HG02938 (cell line): ENCODE results near the gene SLC25A46.
A peak's percentile ranks its signal among the peaks of the same experiment; 100 is the strongest.
"Not testable (repeated sequence)": the region's sequence is repeated elsewhere in the genome, so short reads cannot be mapped to it uniquely, and the experiment has no call there.

Experiments
- ATAC-seq: cut with Tn5 transposase; IDR thresholded peaks from one replicate; pipeline ENCODE4 v1.9.1; 2021; ENCODE audit warnings: mild to moderate bottlenecking, moderate library complexity; ENCODE audit not compliant: unreplicated experiment

SLC25A46 gene

DNA sequence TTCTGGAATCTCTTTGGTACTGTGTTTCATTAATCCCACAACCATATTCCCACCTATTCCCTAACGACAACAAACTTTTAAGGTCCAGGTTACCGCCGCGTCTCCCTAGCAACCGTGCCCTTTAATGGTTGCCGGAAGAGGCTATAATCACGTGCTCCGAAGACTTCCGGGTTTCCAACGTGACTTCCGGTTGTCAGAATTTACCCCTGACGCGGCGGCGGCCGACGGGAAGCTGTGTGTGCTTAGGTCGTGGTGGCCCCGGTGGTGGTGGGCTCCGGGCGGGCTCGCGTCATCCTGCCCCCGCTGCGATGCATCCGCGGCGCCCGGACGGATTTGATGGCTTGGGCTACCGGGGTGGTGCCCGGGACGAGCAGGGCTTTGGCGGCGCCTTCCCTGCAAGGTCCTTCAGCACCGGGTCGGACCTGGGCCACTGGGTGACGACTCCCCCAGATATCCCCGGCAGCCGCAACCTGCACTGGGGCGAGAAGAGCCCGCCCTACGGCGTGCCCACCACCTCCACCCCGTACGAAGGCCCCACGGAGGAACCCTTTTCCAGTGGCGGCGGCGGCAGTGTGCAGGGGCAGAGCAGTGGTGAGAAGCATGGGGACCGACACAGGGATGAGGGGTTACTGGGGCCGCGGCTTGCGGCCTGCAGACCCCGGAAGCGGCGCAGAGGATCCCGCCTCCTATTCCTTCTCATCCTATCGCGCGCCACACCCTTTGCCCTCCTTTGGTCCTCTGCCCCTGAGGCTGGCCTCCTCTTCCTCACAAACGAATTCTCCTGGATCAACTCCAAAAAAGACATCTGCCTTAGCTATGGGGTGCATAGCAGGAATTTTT lies at the start of gene SLC25A46:
TSS of gene SLC25A46 (plus strand) at position 196 of the 840 bp plus-strand sequence. CDS start at position 309, 113 bp downstream.
- ATAC-seq, result peak; percentile 95

DNA sequence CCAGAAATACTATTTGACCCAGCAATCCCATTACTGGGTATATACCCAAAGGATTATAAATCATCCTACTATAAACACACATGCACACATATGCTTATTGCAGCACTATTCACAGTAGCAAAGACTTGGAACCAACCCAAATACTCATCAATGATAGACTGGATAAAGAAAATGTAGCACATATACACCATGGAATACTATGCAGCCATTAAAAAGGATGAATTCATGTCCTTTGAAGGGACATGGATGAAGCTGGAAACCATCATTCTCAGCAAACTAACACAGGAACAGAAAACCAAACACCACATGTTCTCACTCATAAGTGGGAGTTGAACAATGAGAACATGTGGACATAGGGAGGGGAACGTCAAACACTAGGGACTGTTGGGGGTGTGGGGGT lies 48.2 kb upstream of the SLC25A46 start:
- ATAC-seq, result not testable (repeated sequence)

- not testable (repeated sequence) for ATAC-seq
These were observed 46.1 kb upstream of the SLC25A46 start for GRCh38 chr5:110692669-110693068.

DNA sequence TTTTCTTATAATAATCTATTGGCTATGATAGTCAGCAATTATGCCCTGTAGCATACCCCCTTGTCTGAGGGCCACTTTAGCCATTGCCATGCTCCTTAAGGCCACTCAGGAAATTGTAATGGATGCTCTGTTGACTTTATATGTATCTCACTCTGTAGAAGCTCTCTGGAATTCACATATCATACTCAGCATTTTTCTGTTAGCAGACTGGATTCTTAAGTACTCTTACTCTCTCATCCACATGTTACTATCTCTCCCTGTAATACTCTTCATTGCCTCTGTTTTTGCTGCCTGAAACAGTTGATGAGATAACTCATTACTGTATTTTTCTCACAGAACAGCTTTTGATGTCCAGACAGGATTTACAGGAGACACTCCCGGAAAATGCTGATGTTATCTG lies 36.5 kb upstream of the SLC25A46 start:
- ATAC-seq, result no peak

GRCh38 chr5:110702704-110703103 lies 36.1 kb upstream of the SLC25A46 start:
- ATAC-seq, result no peak

DNA sequence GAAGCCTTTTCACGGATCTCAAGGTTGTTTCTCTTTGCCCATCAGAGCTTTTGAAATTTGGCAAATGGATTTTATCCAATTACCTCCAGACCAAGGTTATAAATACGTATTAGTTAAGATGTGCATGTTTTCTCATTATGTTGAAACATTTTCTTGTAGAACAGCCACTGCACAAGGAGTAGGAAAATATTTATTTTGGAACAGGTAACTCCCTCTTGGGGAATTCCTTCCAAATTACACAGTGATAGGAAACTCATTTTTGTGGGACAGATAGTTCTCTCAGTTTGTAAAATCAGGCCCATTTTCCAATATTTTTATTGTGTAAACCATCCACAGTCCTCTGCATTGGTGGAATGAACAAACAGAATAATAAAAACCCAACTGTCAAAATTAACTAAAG lies 35.3 kb upstream of the SLC25A46 start:
- ATAC-seq, result no peak

GRCh38 chr5:110705349-110705748 lies 33.5 kb upstream of the SLC25A46 start:
- no peak for ATAC-seq

GRCh38 chr5:110707260-110707844 lies 31.5 kb upstream of the SLC25A46 start:
- ATAC-seq, result no peak

DNA sequence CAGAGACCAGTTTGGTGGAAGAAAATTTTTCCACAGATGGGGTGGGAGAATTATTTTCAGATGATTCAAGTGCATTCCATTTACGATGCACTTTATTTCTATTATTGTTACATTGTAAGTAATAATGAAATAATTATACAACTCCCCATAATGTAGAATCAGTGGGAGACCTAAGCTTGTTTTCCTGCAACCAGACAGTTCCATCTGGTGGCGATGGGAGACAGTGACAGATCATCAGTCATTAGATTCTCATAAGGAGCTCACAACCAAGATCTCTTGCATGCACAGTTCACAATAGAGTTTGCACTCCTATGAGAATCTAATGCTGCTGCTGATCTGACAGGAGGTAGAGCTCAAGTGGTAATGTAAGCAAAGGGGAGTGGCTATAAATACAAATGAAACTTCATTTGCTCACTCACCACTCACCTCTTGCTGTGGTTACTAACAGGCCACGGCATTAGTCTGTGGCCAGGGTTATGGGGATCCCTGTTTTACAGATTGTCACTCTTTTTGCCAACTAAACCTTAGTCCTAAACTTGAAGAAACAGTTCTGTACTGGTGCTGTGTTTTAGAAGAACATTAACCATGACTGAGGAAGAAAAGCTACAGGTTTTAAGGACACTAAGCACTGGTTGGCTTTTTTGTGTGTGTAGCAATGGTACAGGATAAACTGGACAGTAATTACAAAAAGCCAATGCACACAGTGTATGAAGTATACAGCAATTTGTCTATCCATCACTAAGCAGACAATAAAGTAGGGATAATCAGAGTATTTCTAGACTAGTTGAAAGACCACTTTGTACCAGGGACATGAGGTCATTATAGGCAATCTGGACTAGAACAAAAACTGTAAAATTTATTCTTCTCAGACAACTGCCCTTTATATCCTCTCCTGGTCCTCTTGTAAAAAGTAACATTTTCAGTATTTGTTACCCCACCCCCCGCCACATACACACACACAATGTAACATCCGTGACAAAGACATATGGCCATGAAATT lies 22.3 kb upstream of the SLC25A46 start:
- ATAC-seq, result peak; percentile 96

DNA sequence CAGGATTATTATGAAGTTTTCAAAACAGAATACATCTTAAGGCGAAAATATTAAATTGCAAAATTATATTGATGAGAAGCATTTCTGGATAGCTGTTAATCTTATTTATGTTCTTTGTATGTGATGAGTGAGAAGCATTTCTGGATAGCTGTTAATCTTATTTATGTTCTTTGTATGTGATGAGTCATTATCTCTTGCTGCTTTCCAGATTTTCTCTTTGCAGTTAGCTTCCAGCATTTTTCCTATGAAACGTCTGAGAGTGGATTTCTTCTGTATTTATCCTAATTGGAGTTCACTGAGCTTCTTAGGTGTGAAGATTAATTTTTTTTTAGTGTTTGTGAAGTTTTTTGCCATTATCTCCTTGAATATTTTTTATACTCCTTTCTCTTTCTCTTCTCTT lies 20.5 kb upstream of the SLC25A46 start:
- ATAC-seq, result no peak

GRCh38 chr5:110726249-110727024 lies 12.4 kb upstream of the SLC25A46 start, which contains the start of gene TMEM232:
Gene TMEM232, minus strand, starts transcription at chr5:110726671. Its CDS starts 59,319 bp downstream, at chr5:110667352.
- peak; percentile 100 for ATAC-seq

- peak; percentile 67 for ATAC-seq
These were observed 11.8 kb upstream of the SLC25A46 start for GRCh38 chr5:110727025-110727314.

DNA sequence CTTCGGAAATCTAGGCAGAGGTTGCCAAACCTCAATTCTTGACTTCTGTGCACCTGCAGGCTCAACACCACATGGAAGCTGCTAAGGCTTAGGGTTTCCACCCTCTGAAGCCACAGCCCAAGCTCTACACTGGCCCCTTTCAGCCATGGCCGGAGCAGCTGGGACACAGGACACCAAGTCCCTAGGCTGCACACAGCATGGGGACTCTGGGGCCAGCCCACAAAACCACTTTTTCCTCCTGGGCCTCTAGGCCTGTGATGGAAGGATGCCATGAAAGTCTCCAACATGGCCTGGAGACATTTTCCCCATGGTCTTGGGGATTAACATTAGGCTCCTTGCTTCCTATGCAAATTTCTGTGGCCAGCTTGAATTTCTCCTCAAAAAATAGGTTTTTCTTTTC lies 7.3 kb upstream of the SLC25A46 start:
- not testable (repeated sequence) for ATAC-seq

DNA sequence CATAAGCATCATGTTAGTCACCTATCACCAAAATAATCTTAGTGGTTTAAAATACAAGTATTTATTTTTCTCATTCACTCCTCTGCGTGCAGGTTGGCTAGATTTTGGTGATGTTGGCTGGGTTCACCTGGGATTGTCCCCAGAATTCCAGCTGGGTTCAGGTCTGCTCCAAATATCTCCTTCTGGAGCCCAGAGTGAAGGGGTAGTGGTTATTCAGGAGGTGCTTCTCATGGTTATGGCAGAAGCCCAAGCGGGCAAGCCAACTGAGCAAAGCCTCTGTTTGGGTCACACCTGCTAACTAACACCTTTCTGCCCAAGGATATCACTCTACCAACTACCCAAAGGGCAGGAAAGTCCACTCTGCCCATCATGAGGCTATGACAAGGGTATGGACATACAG lies 4.7 kb upstream of the SLC25A46 start:
- ATAC-seq, result no peak

GRCh38 chr5:110735556-110735955 lies 3.3 kb upstream of the SLC25A46 start:
- ATAC-seq, result no peak

DNA sequence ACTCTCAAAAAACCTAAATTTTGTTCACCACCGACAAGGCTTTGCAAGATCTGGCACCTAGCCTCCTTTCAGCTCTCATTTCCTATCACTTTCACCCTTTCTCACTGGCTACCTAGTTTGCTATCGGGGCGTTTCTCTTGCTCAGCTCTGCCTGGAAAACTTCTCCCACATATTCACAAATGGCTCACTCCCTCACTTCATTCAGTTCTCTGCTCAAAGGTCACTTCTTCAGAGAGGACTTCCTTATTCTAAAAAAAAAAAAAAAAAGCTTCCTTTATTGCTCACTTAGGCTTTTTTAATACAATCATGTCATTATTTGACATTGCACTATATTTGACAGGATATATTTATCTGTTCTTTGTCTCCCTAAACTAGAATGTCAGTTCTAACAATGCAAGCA lies 2.1 kb upstream of the SLC25A46 start:
- no peak for ATAC-seq

- ATAC-seq, result peak; percentile 75
These were observed 350 bp upstream of the SLC25A46 start for GRCh38 chr5:110738503-110738811.

DNA sequence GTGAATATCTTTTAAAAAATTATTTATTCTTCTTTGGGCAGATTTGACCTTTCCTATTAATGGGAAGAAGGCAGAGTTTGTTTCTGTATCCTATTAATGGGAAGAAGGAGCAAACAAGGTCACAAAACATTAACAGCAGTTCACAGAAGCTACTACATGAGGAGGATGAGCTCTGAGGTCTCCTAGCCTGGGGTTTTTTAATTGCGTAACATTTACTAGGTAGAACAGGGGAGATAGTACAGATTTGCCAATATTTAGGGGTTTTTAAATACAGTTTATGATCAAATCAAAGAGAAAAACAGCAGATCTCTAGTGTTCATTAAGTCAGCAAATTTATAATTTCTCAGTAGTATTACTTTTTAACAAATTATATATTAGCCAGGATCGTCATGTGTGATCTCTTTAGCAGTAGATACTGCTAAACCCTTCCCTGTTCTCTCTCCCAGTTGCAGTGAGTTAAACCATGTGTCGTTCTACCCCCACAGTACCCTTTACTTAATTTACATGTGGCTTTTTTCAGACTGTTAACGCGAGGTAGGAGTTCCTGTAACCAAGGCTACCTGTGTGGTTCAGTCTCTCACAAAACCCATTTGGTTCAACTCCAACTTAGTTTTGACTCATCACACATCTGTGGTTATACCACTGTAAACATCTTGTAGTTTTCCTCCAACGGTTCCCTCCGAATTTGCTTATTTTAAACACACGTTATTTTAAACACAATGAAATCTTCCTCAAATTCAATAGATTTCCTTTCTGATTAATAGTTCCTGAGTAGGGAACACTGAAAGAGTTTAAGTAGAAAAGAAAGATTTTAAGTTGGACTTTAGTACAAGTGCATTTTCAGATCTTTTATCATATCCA lies 13.3 kb downstream of the SLC25A46 start:
- ATAC-seq, result peak; percentile 97

- peak; percentile 13 for ATAC-seq
These were observed 14.1 kb downstream of the SLC25A46 start for GRCh38 chr5:110752953-110753352.

DNA sequence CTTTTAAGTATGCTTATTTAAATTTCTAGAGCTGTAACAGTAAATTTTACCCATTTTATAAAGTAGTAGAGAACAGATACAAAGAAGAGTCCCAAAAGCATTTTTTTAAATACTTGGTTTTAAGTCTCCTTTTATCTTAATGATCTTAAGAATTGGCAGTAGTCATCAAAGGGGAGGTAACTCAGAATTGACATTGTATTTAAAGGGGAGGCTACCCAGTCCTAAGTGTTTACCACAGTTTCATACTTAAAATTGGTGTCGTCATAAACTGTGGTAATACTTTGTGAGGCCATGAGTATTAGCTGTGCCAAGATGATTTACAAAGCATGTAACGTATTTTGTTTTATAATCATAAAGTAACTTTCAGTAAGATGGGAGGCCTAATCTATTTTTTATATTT lies 14.8 kb downstream of the SLC25A46 start:
- ATAC-seq, result no peak
